Activated CD8-positive, alpha-beta memory T cell treated with anti-CD3 and anti-CD28 coated beads for 1 hour (primary cell): ENCODE data around the gene LGALS3BP.
A peak's percentile ranks its signal among the peaks of the same experiment; 100 is the strongest.

ENCODE experiments used
- DNase-seq, 2 donors: peaks; one replicate each; pipeline ENCODE4 v3.0.0-alpha.2; 2020; ENCODE audit warnings: low read depth in 1 of 2; ENCODE audit errors: extremely low read depth in 1 of 2

LGALS3BP gene

DNA sequence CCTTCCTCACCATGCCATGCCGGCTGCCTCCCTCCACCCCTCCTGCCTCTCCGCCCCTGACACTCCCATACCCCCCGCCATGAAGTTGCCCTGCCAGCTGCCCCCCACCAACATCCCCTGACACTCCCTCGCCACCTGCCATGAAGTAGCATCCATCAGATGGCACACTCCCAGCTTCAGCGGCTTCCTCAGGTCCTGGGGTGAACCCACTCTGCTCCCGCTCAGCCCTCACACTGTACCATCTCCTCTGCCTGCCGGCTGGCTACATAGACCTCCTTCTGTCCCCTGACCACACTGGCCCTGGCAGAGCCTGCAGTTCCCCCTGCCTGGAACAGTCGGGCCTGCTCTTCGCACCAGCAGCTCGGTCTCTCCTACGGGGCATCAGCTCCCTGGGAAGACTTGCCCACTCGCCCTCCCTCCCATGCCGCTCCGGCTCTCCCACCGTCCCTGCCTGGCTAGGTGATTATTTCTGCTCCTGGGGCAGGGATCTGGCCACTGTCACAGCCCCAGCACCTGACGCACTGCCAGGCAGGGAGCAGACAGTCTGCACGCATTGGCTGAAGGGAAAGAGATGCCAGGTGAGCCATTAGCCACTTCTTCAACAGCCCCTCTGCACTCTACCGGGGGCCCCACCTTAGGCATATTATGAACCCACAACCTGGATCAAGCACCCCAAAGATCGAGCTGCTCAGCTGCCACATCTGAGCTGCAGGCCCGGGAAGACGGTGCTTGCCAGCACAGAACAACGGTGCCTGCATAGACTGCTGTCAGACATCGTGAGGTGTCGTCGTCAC lies 20.9 kb upstream of the LGALS3BP start:
- no peak for DNase-seq

DNA sequence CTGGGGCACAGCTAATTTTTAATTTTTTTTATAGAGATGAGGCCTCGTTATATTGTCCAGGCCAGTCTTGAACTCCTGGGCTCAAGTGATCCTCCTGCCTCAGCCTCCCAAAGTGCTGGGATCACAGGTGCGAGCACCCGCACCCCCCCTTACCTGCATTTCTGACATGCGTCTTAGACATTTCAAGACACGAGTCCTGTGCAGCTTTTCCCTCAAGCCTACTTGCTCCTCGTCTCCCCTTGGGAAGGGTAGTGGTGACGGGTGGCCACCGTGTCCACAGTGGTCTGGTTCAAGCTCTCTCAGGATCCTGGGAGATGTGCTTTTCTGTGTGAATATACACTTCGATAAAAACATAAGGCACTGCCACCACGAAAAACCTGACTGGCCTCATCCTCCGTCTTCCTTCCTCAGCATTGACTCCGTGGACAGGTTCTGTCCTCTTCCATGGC lies 20.2 kb upstream of the LGALS3BP start:
- DNase-seq: no peak

- DNase-seq: no peak
Measured at GRCh38 chr17:78999056-78999768, 19.5 kb upstream of the LGALS3BP start.

- DNase-seq: no peak
Measured at GRCh38 chr17:78998311-78999055, 18.8 kb upstream of the LGALS3BP start.

DNA sequence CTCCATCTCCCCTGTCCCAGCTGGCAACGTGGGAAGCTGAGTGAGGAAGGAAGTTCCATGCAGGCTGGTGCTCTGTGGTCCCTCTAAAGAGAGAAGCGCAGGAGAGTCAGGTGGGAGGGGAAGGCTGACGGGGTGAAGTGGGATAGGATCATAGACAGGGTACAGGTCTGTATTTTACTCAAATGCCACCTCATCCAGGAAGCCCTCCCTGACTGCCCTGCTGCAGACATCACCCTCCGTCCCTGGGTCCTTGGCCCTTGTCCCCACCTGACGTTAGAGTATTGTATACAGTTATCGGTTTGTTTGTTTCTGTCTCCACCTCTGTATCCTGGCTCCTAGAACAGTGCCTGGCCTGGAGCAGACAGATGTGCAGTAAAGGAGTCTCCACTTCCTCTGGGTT lies 18.2 kb upstream of the LGALS3BP start:
- no peak for DNase-seq

- no peak for DNase-seq
Measured at GRCh38 chr17:78997231-78997741, 17.6 kb upstream of the LGALS3BP start.

- DNase-seq: no peak
Measured at GRCh38 chr17:78996781-78997201, 17.1 kb upstream of the LGALS3BP start.

DNA sequence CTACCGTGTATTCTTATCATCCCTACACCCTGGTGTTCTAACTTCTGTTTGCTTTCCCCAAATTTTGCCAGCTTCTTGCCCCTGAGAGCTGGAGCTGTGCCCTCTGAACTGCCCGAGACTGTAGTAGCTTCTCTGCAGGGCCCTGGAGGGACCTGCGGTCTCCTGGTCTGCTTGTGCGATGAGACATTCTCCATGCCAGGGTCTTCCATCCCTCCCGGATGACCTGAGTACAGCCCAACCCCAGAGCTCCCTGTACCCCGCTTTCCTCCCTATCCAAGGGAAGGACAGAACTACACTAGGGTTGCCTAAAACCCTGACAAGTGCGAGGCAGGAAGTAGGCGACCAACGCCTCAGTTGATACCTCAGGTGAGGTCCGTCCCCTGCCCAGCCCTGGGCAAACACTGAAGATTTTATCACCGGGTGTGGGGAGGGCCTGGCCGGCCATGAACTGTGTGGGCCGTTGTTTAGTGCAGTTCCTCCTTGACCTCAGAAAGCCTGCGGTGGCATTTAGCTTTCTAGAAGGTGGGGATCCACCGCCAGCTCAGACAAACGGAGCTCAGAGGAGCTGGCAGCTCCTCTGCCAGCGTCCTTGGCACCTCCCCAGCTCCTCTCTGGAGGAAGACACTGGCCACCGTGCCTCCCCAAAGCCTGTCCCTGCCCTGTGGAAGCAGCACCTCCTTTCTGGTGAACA lies 16.2 kb upstream of the LGALS3BP start:
- no peak for DNase-seq

DNA sequence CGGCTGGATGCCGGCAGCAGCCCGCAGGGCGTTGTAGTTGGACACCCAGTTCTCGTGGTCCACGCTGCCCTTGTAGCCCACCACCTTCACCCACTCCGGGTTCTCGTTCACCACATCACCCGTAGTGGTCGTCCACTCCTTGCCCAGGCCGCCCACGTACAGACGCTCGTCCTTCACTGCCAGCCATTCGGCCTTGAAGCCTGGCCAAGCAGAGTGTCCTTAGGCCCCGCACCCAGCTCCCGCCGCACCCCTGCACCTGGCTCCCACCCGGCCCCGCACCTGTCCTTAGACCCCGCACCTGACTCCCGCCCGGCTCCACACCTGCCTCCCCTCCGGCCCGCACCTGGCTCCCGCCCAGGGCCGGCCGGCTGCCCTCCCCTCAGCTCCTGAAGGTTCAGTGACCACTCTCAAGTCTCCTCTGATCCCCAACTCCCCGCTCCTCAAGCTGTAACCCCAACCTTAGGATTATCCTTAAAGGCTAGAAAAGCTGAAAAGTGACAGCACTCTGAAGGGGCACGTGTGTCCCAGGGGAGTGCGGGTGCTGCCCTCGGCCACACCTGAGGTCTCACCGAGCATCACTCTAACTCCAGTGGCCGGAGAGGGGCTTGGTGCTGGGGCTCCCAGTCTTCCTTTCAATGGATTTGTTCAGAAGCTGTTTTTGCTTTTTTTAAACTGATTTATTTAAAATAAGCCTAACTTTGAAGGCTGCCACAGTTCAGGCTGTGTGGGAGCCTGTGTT lies 15.5 kb upstream of the LGALS3BP start:
- no peak for DNase-seq

- DNase-seq: no peak
Measured at GRCh38 chr17:78993981-78994671, 14.4 kb upstream of the LGALS3BP start.

GRCh38 chr17:78993241-78993956 lies 13.7 kb upstream of the LGALS3BP start:
- peak; percentile 14 to 35 for DNase-seq

DNA sequence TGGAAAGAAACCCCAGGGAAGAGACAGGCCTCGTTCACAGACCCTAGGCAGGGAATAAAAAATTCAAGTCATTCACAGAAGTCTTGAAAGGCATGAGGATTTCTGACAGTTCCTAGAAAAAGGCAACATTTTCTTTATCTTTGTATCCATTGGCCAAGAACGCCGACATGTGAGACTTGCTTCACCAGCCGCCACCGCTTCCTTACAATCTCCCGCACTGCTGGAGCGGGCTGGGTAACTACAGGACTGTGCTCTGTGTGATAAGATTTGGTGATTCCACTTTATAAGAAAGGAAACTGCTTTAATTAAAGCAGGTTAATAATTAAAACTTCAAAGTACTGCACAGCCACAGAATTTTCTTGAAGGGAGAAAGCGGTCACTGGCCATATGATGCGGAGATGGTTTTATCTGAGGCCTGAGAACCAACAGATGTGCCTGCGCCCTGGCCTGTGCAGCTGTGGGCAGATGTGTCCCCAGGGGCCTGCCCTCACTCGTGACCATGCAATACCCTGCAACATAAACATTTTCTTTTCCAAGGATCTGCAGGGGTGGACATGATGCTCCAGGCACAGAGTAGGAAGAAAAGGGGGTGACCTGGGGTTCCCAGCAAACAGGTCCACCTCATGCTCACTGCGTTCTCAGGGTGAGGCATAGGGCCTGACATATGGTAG lies 13.0 kb upstream of the LGALS3BP start:
- DNase-seq: no peak

GRCh38 chr17:78991906-78992532 lies 12.3 kb upstream of the LGALS3BP start:
- no peak for DNase-seq

DNA sequence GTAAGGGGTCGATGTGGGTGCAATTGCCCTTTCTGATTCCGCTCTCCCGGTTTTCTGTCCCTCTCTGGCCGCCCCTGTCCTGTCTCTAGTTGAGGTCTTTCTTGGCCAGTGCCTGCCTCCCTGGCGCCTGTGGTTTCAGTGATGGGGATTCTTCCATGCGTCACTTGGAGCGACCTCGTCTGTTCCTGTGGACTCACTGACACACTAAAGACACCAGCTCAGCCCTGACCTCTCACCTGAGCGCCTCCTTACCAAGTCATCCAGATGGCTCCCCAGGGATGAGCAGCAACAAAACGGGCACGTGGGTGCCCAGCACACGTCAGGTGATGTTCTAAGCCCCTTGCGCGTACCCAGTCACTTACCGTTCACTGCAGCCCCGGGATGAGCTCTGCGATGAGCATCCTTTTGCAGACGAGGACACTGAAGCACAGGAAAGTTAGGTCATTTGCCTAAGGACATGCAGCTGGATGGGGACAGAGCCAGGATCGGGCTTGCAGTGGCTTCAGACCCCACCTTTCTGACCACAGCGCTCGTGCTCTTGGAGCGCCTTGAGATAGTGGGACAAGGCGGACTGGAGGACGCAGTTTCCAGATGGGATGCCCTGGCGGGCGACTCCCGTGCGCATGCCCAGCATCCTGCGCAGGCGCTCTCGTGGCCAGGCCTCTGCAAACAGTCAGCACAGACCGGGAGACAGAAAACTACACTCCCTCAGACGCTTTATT lies 11.5 kb upstream of the LGALS3BP start:
- no peak for DNase-seq

DNA sequence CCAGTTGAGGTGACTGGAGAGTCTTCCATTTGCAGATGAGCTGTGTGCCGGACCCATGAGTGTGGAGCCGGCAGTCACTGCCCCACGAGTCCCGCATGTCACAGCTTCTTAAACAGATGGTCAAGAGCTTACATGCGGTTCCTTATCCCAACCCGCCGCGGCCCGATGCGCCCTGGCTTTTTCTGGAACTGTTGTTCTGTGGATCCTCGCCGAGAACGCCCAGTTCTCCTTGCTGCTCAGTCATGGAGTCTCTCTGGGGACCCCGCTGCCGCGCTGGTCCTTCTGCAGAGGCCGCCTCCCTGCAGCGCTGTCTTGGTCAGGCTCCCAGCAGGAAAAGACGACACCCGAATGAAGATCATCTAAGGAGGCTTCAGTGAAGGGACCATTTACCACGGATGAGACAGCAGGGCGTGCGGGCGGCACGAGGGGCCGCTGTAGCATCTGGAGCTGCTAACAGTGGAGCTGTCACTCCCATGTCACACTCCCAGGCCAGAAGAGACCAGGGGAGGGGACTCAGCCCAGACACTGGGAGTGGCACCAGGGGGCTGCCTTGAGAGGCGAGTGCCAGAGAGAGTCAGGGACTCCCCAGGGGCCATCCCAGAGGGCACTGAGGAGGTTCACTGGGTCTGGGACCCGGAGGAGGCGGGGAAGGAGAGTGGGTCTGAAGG lies 10.8 kb upstream of the LGALS3BP start:
- no peak for DNase-seq

DNA sequence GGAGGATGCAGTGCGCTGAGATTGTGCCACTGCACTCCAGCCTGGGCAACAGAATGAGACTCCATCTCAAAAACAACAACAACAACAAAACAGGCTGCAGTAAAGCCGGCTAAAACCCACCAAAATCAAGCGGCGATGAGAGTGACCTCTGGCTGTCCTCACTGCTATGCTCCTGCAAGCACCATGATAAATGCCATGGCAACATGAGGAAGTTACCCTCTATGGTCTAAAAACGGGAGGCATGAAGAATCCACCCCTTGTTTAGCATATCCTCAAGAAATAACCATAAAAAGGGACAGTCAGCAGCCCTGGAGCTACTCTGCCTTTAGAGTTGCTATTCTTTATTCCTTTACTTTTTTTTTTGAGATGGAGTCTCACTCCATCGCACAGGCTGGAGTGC lies 8.4 kb upstream of the LGALS3BP start:
- DNase-seq: no peak
